Chondrocyte (in vitro differentiated cells): ENCODE results near the gene SRM. TPM values are rescaled to one million over a fixed set of nuclear protein-coding genes. Genes with fewer than 3 reads are reported as not detected.
A peak's percentile ranks its signal among the peaks of the same experiment; 100 is the strongest.
"Not testable (repeated sequence)": the region's sequence is repeated elsewhere in the genome, so short reads cannot be mapped to it uniquely, and the experiment has no call there.

ENCODE experiments used
- DNase-seq: peaks from one replicate; pipeline ENCODE4 v3.0.0; 2021; ENCODE audit warnings: mixed read lengths, low spot score
- H3K27ac Mint-ChIP-seq: one replicate; pipeline ENCODE4 v1.8.0; 2021; ENCODE audit warnings: mild to moderate bottlenecking, moderate library complexity, mixed read lengths; ENCODE audit not compliant: unreplicated experiment
- H3K27me3 Mint-ChIP-seq: 2 replicates; pipeline ENCODE4 v1.8.0; 2021; ENCODE audit warnings: low read depth, mixed read lengths
- H3K36me3 Mint-ChIP-seq: 2 replicates; pipeline ENCODE4 v1.8.0; 2021; ENCODE audit warnings: low read depth, mixed read lengths
- H3K4me1 Mint-ChIP-seq: 2 replicates; pipeline ENCODE4 v1.8.0; 2021; ENCODE audit warnings: low read depth, mild to moderate bottlenecking, mixed read lengths
- H3K4me3 Mint-ChIP-seq: one replicate; pipeline ENCODE4 v1.8.0; 2021; ENCODE audit warnings: mild to moderate bottlenecking, moderate library complexity, mixed read lengths; ENCODE audit not compliant: unreplicated experiment
- H3K9me3 Mint-ChIP-seq: 2 replicates; pipeline ENCODE4 v1.8.0; 2021; ENCODE audit warnings: low read depth, mixed read lengths
- total RNA-seq: library from RNA; stranded (reverse); gene quantifications from 3 replicates; pipeline ENCODE4 v1.2.1, GENCODE V29; 2021
- TF ChIP-seq, protein P1 (sequence below): fragments of 200-600 bp; sonication (generic); IDR thresholded peaks from 2 replicates; pipeline ENCODE4 v1.5.0; 2021; ENCODE audit warnings: antibody characterized with exemption, mild to moderate bottlenecking, moderate library complexity

The SRM gene
- total RNA-seq, 1 donor from 2014 or later, result 141 TPM

DNA sequence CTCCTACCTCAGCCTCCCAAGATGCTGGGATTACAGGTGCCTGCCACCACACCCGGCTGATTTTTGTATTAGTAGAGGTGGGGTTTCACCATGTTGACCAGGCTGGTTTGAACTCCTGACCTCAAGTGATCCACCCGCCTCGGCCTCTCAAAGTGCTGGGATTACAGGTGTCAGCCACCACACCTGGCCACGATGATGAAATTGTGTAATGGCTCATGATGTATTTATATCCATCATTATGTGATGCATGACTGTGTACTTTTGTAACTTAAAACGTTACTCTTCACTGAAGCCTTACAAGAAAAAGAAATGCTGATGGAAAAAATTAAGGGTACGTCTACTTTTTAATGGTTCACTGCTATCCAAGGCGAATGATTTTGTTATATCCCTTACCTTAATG lies 39.8 kb downstream of the SRM start:
- no peaks in the 10 kb centered on the region for H3K27me3 Mint-ChIP-seq
- H3K36me3 Mint-ChIP-seq, result peaks cover 44% of the 10 kb centered on the region
- DNase-seq, result no peak
- H3K9me3 Mint-ChIP-seq, result no peaks in the 10 kb centered on the region
- peaks cover 6% of the 10 kb centered on the region for H3K4me1 Mint-ChIP-seq
- H3K27ac Mint-ChIP-seq, result no peak overlapping the region
- TF ChIP-seq, protein P1, sequence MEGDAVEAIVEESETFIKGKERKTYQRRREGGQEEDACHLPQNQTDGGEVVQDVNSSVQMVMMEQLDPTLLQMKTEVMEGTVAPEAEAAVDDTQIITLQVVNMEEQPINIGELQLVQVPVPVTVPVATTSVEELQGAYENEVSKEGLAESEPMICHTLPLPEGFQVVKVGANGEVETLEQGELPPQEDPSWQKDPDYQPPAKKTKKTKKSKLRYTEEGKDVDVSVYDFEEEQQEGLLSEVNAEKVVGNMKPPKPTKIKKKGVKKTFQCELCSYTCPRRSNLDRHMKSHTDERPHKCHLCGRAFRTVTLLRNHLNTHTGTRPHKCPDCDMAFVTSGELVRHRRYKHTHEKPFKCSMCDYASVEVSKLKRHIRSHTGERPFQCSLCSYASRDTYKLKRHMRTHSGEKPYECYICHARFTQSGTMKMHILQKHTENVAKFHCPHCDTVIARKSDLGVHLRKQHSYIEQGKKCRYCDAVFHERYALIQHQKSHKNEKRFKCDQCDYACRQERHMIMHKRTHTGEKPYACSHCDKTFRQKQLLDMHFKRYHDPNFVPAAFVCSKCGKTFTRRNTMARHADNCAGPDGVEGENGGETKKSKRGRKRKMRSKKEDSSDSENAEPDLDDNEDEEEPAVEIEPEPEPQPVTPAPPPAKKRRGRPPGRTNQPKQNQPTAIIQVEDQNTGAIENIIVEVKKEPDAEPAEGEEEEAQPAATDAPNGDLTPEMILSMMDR, result no peak
- no peak overlapping the region for H3K4me3 Mint-ChIP-seq

DNA sequence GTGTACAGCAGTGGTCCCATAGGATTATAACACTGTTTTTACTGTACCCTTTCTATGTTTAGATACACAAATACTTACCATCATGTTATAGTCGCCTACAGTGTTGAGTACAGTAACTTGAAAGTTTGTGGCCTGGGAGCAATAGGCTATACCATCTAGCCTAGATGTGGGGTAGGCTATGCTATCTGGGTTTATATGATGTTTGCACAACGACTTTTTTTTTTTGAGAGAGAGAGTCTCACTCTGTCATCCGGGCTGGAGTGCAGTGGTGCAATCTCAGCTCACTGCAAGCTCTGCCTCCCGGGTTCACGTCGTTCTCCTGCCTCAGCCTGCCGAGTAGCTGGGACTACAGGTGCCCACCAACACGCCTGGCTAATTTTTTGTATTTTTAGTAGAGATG lies 40.5 kb downstream of the SRM start:
- peaks cover 46% of the 10 kb centered on the region for H3K36me3 Mint-ChIP-seq
- H3K4me3 Mint-ChIP-seq, H3K27ac Mint-ChIP-seq, H3K27me3 Mint-ChIP-seq, DNase-seq, H3K9me3 Mint-ChIP-seq: not testable (repeated sequence)
- H3K4me1 Mint-ChIP-seq, result peaks cover 11% of the 10 kb centered on the region

DNA sequence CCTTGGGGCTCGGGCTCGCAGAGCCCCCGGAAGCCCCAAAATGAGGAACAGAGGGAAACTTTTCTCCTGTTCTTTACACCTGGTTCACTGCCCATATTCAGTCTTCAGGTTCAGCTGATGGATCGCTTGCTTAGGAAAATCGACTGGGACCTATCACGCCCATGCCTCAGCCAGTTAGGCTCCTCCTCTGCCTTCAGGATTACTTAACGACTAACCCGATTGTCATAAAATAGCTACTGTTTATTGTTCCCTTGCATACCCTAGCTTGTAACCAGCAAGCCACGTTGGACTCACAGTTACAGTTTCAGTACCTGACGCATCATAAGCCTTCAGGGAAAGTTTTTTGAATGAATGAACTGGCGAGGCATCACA lies 46.7 kb downstream of the SRM start:
- no peak for DNase-seq
- peaks cover 24% of the 10 kb centered on the region for H3K4me1 Mint-ChIP-seq

DNA sequence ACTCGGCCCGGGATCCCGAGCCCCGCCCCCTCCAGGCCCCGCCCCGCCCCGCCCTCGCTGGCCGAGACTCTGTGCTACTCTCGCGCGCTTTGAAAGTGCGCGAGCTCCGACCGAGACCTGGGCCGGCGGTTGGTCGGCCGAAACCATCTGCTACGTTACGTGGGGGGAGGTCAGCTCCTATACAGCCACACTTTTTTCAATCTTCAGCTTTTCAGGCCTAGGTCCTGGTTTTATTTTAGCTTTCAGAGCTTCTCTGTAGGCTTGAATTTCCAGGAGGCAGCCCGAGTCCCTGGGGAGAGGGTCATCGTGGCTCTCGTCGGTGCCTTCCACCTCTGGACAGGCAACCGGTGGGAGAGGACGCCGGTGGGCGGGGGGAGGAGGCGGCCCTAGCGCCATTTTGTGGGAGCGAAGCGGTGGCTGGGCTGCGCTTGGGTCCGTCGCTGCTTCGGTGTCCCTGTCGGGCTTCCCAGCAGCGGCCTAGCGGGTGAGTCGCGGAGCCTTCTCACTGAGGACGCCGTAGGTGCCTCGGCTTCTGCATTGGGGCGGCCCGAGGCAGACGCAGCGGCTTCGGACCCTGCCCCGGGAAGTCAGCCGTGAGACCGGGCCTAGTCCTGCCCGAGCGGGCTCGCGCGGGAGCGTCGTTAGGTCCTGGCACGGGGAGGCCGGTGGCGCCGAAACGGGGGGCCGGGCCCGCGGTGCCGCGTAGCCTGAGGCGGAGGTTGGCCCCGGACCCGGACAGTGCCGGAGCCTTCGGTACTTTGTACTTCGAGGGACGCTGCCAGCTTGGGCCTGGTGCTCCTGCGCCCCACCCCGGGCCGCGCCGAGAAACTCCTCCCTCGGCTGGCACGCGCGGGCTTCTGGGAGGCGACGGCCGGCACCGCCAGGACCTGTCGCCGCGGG lies 47.3 kb downstream of the SRM start, which contains the start of gene TARDBP:
TSS of gene TARDBP (plus strand) at position 395 of the 900 bp plus-strand sequence. CDS start 1,074 bp downstream, outside the sequence.
- peak within 1 kb of the TSS; percentile 100 for H3K27ac Mint-ChIP-seq
- peaks cover 18% of the 10 kb centered on the region for H3K36me3 Mint-ChIP-seq
- H3K9me3 Mint-ChIP-seq, result no peaks in the 10 kb centered on the region
- H3K4me3 Mint-ChIP-seq, result peak within 1 kb of the TSS; percentile 85
- DNase-seq, result peak; percentile 97
- H3K27me3 Mint-ChIP-seq, result no peaks in the 10 kb centered on the region
- TF ChIP-seq, protein P1, result no peak
- peaks cover 24% of the 10 kb centered on the region for H3K4me1 Mint-ChIP-seq

More for the DNA sequence above, 46.7 kb downstream of the SRM start:
- Mint-ChIP-seq H3K27ac (peak overlapping the region; percentile 53), H3K4me3 (peak overlapping the region; percentile 85), H3K36me3 (peaks cover 20% of the 10 kb centered on the region), H3K9me3 (no peaks in the 10 kb centered on the region), H3K27me3 (no peaks in the 10 kb centered on the region)
- TF ChIP-seq, protein P1, result no peak

Other genes with a start within 250 kb of the SRM start
- gene TARDBP, start 47.4 kb downstream of the SRM start, total RNA-seq, result 97.8 to 119 TPM (median 103 TPM) in 3 replicates
- not detected in 3 replicates for gene MASP2, start 12.8 kb downstream of the SRM start, total RNA-seq
- 49.1 to 57.2 TPM (median 49.8 TPM) in 3 replicates for gene EXOSC10, start 39.9 kb upstream of the SRM start, total RNA-seq
- 0.15 TPM in 1 of 3 replicates, not detected in the others for gene ANGPTL7, start 129.3 kb upstream of the SRM start, total RNA-seq
- 33.8 to 51.4 TPM (median 36.9 TPM) in 3 replicates for gene MTOR, start 202.5 kb upstream of the SRM start, total RNA-seq
- gene UBIAD1, start 213.2 kb upstream of the SRM start, total RNA-seq, result 9.4 to 11.9 TPM (median 10.5 TPM) in 3 replicates